Activated naive CD8-positive, alpha-beta T cell treated with anti-CD3 and anti-CD28 coated beads for 36 hours (primary cell): ENCODE measurements around the gene STRADA. TPM values are rescaled to one million over a fixed set of nuclear protein-coding genes. Genes with fewer than 3 reads are reported as not detected.
A peak's percentile ranks its signal among the peaks of the same experiment; 100 is the strongest.

ENCODE experiments used
- DNase-seq: peaks from one replicate; pipeline ENCODE4 v3.0.0; 2021
- H3K27ac Mint-ChIP-seq: one replicate; pipeline ENCODE4 v1.8.0; 2022; ENCODE audit warnings: mild to moderate bottlenecking, moderate library complexity, mixed read lengths
- H3K27me3 Mint-ChIP-seq: one replicate; pipeline ENCODE4 v1.8.0; 2022; ENCODE audit warnings: mild to moderate bottlenecking, mixed read lengths
- H3K36me3 Mint-ChIP-seq: one replicate; pipeline ENCODE4 v1.8.0; 2021; ENCODE audit warnings: mild to moderate bottlenecking, mixed read lengths
- H3K4me1 Mint-ChIP-seq: one replicate; pipeline ENCODE4 v1.8.0; 2021; ENCODE audit warnings: mixed read lengths
- H3K4me3 Mint-ChIP-seq: one replicate; pipeline ENCODE4 v1.8.0; 2022; ENCODE audit warnings: mild to moderate bottlenecking, moderate library complexity, mixed read lengths
- H3K9me3 Mint-ChIP-seq: one replicate; pipeline ENCODE4 v1.8.0; 2022; ENCODE audit warnings: mixed read lengths
- total RNA-seq, 2 experiments: library from RNA; stranded (reverse); gene quantifications; one replicate each; pipeline ENCODE4 v1.2.3, GENCODE V29; 2021

The STRADA gene
- total RNA-seq, 2 experiments from 2014 or later: 39.1 to 40.9 TPM

- Mint-ChIP-seq H3K27me3 (no peaks in the 10 kb centered on the region), H3K27ac (peak overlapping the region; percentile 54), H3K4me1 (peaks cover 12% of the 10 kb centered on the region), H3K36me3 (peaks cover 7% of the 10 kb centered on the region), H3K9me3 (no peaks in the 10 kb centered on the region), H3K4me3 (no peak overlapping the region)
- DNase-seq: no peak
Measured at GRCh38 chr17:63686138-63686685, 55.4 kb downstream of the STRADA start.

GRCh38 chr17:63685578-63685977, 56.0 kb downstream of the STRADA start:
- peaks cover 7% of the 10 kb centered on the region for H3K36me3 Mint-ChIP-seq
- DNase-seq: no peak
- H3K4me1 Mint-ChIP-seq: peaks cover 11% of the 10 kb centered on the region
- H3K27me3 Mint-ChIP-seq: no peaks in the 10 kb centered on the region
- H3K4me3 Mint-ChIP-seq: no peak overlapping the region
- no peaks in the 10 kb centered on the region for H3K9me3 Mint-ChIP-seq
- no peak overlapping the region for H3K27ac Mint-ChIP-seq

- DNase-seq: no peak
- H3K36me3 Mint-ChIP-seq: peaks cover 7% of the 10 kb centered on the region
Measured at GRCh38 chr17:63685041-63685440, 56.6 kb downstream of the STRADA start.

GRCh38 chr17:63682981-63683380, 58.6 kb downstream of the STRADA start:
- no peak overlapping the region for H3K4me3 Mint-ChIP-seq
- DNase-seq: no peak
- no peaks in the 10 kb centered on the region for H3K9me3 Mint-ChIP-seq
- no peak overlapping the region for H3K27ac Mint-ChIP-seq
- H3K4me1 Mint-ChIP-seq: peaks cover 18% of the 10 kb centered on the region
- no peaks in the 10 kb centered on the region for H3K27me3 Mint-ChIP-seq
- H3K36me3 Mint-ChIP-seq: peaks cover 6% of the 10 kb centered on the region

More at GRCh38 chr17:63685041-63685440, 56.6 kb downstream of the STRADA start:
- no peak overlapping the region for H3K4me3 Mint-ChIP-seq
- H3K27me3 Mint-ChIP-seq: no peaks in the 10 kb centered on the region
- H3K4me1 Mint-ChIP-seq: peaks cover 15% of the 10 kb centered on the region
- H3K9me3 Mint-ChIP-seq: no peaks in the 10 kb centered on the region
- no peak overlapping the region for H3K27ac Mint-ChIP-seq

DNA sequence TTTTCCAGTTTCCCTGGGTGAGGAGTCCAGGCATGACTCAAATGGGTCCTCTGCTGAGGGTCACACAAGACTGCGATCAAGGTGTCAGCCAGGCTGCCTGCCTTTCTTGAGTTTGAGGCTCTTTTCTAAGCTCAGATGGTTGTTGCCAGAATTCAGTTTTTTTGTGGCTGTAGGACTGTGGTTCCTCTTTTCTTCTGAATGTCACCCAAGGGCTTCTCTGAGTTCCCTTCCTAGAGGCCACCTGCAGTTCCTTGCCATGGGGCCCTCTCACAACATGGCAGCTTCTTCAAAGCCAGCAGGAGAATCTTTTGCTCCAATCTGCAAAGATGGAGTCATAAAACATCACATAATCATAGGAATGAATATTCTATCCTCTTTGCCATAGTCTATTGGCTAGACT, 59.2 kb downstream of the STRADA start:
- H3K27me3 Mint-ChIP-seq: no peaks in the 10 kb centered on the region
- peaks cover 5% of the 10 kb centered on the region for H3K36me3 Mint-ChIP-seq
- no peak overlapping the region for H3K27ac Mint-ChIP-seq
- H3K4me3 Mint-ChIP-seq: no peak overlapping the region
- no peaks in the 10 kb centered on the region for H3K9me3 Mint-ChIP-seq
- DNase-seq: no peak
- H3K4me1 Mint-ChIP-seq: peaks cover 18% of the 10 kb centered on the region

DNA sequence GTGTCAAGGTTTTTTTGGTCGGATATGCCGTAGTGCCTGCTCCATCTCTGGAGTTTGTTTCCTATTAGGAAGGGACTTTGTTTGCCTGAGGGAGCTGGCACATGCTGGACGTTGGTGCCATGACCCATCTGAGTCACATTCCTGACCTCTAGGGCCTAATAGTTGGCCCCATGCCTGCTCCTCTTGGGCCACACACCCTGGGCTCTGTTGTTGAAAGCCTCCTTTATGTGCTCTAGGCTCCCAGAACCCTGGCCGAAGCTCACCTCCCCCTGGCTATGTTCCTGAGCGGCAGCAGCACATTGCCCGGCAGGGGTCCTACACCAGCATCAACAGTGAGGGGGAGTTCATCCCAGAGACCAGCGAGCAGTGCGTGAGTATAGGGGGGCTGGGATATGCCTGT, 60.1 kb downstream of the STRADA start:
- Mint-ChIP-seq H3K9me3 (no peaks in the 10 kb centered on the region), H3K27ac (no peak overlapping the region), H3K27me3 (no peaks in the 10 kb centered on the region), H3K4me1 (peaks cover 17% of the 10 kb centered on the region), H3K36me3 (peaks cover 5% of the 10 kb centered on the region), H3K4me3 (no peak overlapping the region)
- no peak for DNase-seq

- no peaks in the 10 kb centered on the region for H3K27me3 Mint-ChIP-seq
- no peaks in the 10 kb centered on the region for H3K9me3 Mint-ChIP-seq
- DNase-seq: no peak
- H3K4me3 Mint-ChIP-seq: no peak overlapping the region
- peaks cover 5% of the 10 kb centered on the region for H3K36me3 Mint-ChIP-seq
- H3K27ac Mint-ChIP-seq: no peak overlapping the region
- peaks cover 16% of the 10 kb centered on the region for H3K4me1 Mint-ChIP-seq
Measured at GRCh38 chr17:63680700-63681099, 60.9 kb downstream of the STRADA start.

- Mint-ChIP-seq H3K27me3 (no peaks in the 10 kb centered on the region), H3K36me3 (peaks cover 5% of the 10 kb centered on the region), H3K4me1 (peaks cover 26% of the 10 kb centered on the region), H3K9me3 (no peaks in the 10 kb centered on the region), H3K27ac (no peak overlapping the region), H3K4me3 (no peak overlapping the region)
- DNase-seq: no peak
Measured at GRCh38 chr17:63679214-63679613, 62.4 kb downstream of the STRADA start.

- H3K27ac Mint-ChIP-seq: peak overlapping the region; percentile 35
- H3K27me3 Mint-ChIP-seq: no peaks in the 10 kb centered on the region
- H3K4me3 Mint-ChIP-seq: no peak overlapping the region
- H3K36me3 Mint-ChIP-seq: no peaks in the 10 kb centered on the region
- DNase-seq: no peak
- no peaks in the 10 kb centered on the region for H3K9me3 Mint-ChIP-seq
- peaks cover 30% of the 10 kb centered on the region for H3K4me1 Mint-ChIP-seq
Measured at GRCh38 chr17:63676584-63676983, 65.0 kb downstream of the STRADA start.

DNA sequence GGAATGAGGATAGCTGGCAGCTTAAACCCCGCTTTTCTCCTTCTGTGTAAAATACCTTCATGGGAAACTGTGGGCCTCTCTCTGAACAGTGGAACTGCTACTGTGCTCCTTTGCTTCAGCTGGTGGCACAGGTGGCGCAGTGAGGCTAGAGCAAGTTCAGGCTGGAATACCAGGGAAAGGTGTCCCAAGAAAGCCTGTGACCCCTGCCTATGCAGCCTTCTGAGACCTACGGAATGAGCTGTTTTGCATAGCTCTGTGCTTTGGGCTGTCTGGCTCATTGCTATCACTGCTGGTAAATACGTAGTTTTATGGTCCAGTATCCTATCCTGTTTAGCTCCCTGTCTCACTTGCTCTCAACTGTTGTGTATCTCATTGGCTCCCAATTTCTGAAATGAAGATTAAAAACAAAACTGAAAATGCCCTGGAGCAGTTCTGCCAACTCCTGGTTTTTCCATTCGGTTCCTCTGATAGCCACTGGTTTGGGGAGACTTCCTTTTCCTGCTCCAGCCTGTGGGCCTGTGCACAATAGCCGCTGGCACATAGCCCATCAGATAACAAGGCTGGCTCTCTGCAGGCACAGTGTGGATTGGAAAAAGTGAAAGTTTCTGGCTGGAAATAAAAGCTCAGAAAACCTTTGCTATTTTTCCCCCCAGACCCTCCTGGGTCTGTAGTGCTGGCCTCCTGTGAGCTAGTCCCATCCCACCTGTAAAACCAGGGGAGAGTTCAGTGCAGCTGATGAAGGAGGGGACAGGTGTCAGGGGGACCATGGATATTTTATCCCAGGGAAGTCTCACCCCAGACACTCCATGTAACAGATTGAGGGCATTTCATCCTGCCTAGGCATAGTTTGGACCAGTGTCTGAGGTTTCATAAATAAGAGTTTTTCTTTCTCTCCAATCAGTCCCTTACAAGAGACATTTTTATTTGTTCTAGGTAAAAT, 65.7 kb downstream of the STRADA start:
- no peak overlapping the region for H3K4me3 Mint-ChIP-seq
- peaks cover 30% of the 10 kb centered on the region for H3K4me1 Mint-ChIP-seq
- no peak for DNase-seq
- H3K27ac Mint-ChIP-seq: peak overlapping the region; percentile 35
- H3K36me3 Mint-ChIP-seq: peaks cover under 1% of the 10 kb centered on the region
- H3K9me3 Mint-ChIP-seq: no peaks in the 10 kb centered on the region
- no peaks in the 10 kb centered on the region for H3K27me3 Mint-ChIP-seq

- Mint-ChIP-seq H3K27ac (no peak overlapping the region), H3K4me3 (no peak overlapping the region), H3K27me3 (no peaks in the 10 kb centered on the region), H3K9me3 (no peaks in the 10 kb centered on the region), H3K4me1 (peaks cover 30% of the 10 kb centered on the region), H3K36me3 (peaks cover 3% of the 10 kb centered on the region)
- DNase-seq: no peak
Measured at GRCh38 chr17:63675231-63675606, 66.4 kb downstream of the STRADA start.

- Mint-ChIP-seq H3K9me3 (no peaks in the 10 kb centered on the region), H3K27me3 (no peaks in the 10 kb centered on the region), H3K36me3 (peaks cover 6% of the 10 kb centered on the region), H3K27ac (no peak overlapping the region), H3K4me1 (peaks cover 23% of the 10 kb centered on the region), H3K4me3 (no peak overlapping the region)
- DNase-seq: no peak
Measured at GRCh38 chr17:63672856-63673255, 68.7 kb downstream of the STRADA start.

DNA sequence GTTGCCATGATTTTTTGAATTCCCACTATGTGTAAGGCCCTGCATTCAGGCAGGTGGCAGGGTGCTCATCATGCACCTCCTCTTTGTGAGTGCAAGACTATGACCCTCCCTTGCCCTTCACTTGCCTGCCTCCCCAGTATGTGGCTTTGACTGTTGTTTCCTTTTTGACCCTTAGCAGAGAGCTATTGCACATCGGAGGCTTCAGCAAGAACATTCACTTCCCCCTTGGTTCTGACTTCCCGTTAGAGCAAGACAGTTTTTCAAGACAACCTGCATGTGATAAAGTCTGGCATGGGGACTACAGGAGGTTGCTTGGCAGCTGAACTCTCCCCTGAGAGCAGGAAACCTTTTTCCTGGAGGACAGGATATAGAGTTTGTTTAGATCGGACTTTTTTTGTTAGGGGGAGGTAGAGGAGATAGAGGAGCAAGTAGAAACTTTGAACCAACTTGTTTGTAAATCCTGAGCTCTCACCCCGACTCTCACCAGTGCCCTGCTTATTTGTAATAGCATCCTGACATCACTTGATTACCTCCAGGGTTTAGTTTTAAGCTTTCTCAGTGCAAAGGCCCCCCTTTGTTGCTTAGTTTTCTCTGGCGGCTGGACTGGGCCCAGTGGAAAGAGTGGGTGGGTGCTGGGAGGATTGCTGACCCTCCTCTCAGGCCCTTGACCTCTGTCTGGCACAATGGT, 75.9 kb downstream of the STRADA start:
- Mint-ChIP-seq H3K9me3 (no peaks in the 10 kb centered on the region), H3K4me1 (peaks cover 4% of the 10 kb centered on the region), H3K36me3 (peaks cover 9% of the 10 kb centered on the region), H3K27me3 (no peaks in the 10 kb centered on the region), H3K27ac (peak overlapping the region; percentile 14), H3K4me3 (no peak overlapping the region)
- DNase-seq: no peak

DNA sequence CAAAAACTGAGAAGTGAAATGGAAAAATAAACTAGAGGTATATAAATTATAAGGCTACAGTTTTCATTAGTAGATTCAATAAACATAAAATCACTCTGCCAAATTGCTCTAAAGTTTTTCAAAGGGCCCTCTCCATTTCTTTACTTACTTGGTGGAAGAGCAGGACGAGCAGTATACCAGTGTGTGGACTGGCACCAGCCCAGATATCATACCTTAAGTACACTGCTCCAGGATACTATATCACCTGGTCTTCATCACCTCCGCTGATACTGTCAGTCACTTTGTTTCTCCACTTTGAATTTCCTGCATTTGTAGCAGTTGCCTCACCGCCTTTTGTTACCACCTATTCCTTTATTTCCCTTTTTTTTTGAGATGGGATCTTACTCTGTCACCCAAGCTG, 81.7 kb downstream of the STRADA start:
- H3K4me1 Mint-ChIP-seq: no peaks in the 10 kb centered on the region
- H3K4me3 Mint-ChIP-seq: no peak overlapping the region
- DNase-seq: no peak
- H3K27me3 Mint-ChIP-seq: no peaks in the 10 kb centered on the region
- H3K36me3 Mint-ChIP-seq: peaks cover 10% of the 10 kb centered on the region
- no peaks in the 10 kb centered on the region for H3K9me3 Mint-ChIP-seq
- no peak overlapping the region for H3K27ac Mint-ChIP-seq

GRCh38 chr17:63658366-63658765, 83.2 kb downstream of the STRADA start:
- no peaks in the 10 kb centered on the region for H3K4me1 Mint-ChIP-seq
- H3K27ac Mint-ChIP-seq: no peak overlapping the region
- no peak for DNase-seq

More at GRCh38 chr17:63658366-63658765, 83.2 kb downstream of the STRADA start:
- peaks cover 10% of the 10 kb centered on the region for H3K36me3 Mint-ChIP-seq
- no peaks in the 10 kb centered on the region for H3K27me3 Mint-ChIP-seq
- H3K4me3 Mint-ChIP-seq: no peak overlapping the region
- H3K9me3 Mint-ChIP-seq: no peaks in the 10 kb centered on the region
